Skeletal muscle tissue (tissue), 4 donors: Measurements from ENCODE around the gene CDYL. TPM values are rescaled to one million over a fixed set of nuclear protein-coding genes. Genes with fewer than 3 reads are reported as not detected.
A peak's percentile ranks its signal among the peaks of the same experiment; 100 is the strongest.

ENCODE experiments used
- H3K27ac ChIP-seq: one replicate; pipeline ENCODE4 v1.7.0; 2013; ENCODE audit warnings: mild to moderate bottlenecking, low read depth, low read length, inconsistent platforms
- H3K27me3 ChIP-seq, 3 donors: one replicate each; pipeline ENCODE4 v1.7.0; 2013; ENCODE audit warnings: low read length in 3 of 3; ENCODE audit not compliant: control insufficient read depth in 3 of 3, insufficient read depth in 3 of 3
- H3K36me3 ChIP-seq, 3 donors: one replicate each; pipeline ENCODE4 v1.7.0; 2013; ENCODE audit warnings: low read length in 3 of 3; ENCODE audit not compliant: control insufficient read depth in 3 of 3, insufficient read depth in 3 of 3
- H3K4me1 ChIP-seq, 3 donors: one replicate each; pipeline ENCODE4 v1.7.0; 2013; ENCODE audit warnings: low read length in 3 of 3, mild to moderate bottlenecking in 3 of 3; ENCODE audit not compliant: control insufficient read depth in 3 of 3, insufficient read depth in 3 of 3
- H3K4me3 ChIP-seq, 3 donors: one replicate each; pipeline ENCODE4 v1.7.0; 2013; ENCODE audit warnings: low read length in 3 of 3
- H3K9ac ChIP-seq, 3 donors: one replicate each; pipeline ENCODE4 v1.7.0; 2013; ENCODE audit warnings: low read length in 3 of 3, mild to moderate bottlenecking in 3 of 3, moderate library complexity in 2 of 3, low read depth in 1 of 3
- H3K9me3 ChIP-seq, 3 donors: one replicate each; pipeline ENCODE4 v1.7.0; 2013; ENCODE audit warnings: low read length in 3 of 3; ENCODE audit not compliant: control insufficient read depth in 3 of 3
- total RNA-seq: library from RNA; depleted of rRNA; stranded (reverse); fragments of >200 nt; gene quantifications from one replicate; pipeline ENCODE4 v1.2.3, GENCODE V29; 2014
- donor health status: Osteomylitis.

The CDYL gene
- total RNA-seq, 1 donor from 2014 or later, result 33.9 TPM

GRCh38 chr6:4772750-4773149, 3.5 kb upstream of the CDYL start:
- Histone ChIP-seq H3K4me1 (peaks cover under 1 to 13% (median 9%) of the 10 kb centered on the region in 3 donors), H3K27ac (no peak overlapping the region), H3K9ac (no peak overlapping the region), H3K36me3 (no peaks in the 10 kb centered on the region), H3K9me3 (no peaks in the 10 kb centered on the region), H3K4me3 (no peak overlapping the region), H3K27me3 (no peaks in the 10 kb centered on the region)

DNA sequence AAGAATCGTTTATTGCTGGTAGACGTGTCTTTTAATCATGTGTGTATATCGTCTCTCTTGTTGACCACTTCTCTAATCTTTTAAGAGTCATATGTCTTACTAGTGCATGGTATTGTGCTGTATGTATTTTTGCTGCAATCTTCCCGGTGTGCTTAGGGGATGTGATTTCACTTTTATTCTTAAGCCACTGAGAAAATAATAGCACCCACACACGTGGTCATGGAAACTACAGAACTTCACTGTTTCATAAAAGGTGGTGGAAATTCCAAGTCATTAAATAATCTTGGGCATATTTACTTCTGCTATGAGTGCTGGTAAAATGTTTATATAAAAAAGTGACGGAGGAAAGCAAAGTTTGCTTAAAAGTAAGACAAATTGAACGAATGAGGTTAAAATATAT, 3.0 kb upstream of the CDYL start:
- H3K27ac ChIP-seq, result no peak overlapping the region
- H3K27me3 ChIP-seq, result no peaks in the 10 kb centered on the region
- H3K9ac ChIP-seq, result no peak overlapping the region
- peaks cover 5 to 15% (median 11%) of the 10 kb centered on the region in 3 donors for H3K4me1 ChIP-seq
- no peak overlapping the region for H3K4me3 ChIP-seq
- H3K36me3 ChIP-seq, result no peaks in the 10 kb centered on the region
- H3K9me3 ChIP-seq, result peaks cover 0 to 3% (median 3%) of the 10 kb centered on the region in 3 donors

DNA sequence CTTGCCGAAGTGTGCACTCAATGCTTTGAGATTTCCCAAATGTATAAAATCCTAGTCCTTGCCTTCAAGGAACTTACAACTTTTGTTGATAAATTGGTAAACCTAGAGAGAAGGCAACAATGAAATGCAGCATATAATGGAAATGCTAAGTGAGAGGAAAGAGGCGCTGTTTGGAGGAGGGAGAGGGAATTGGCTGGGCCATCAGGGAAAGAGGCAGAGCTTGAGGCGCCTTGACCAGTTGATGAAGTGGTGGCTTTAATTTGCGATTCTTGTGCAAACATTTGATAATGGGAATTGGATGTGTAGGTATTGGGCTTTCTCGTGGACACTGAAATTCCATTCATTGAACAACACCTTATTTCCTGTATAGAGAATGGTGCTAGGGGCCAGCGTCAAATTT, 1.9 kb upstream of the CDYL start:
- H3K27ac ChIP-seq, result no peak overlapping the region
- H3K4me1 ChIP-seq, result peaks cover 5 to 15% (median 11%) of the 10 kb centered on the region in 3 donors
- H3K27me3 ChIP-seq, result no peaks in the 10 kb centered on the region
- H3K36me3 ChIP-seq, result no peaks in the 10 kb centered on the region
- H3K9me3 ChIP-seq, result peaks cover 0 to 4% (median 3%) of the 10 kb centered on the region in 3 donors
- no peak overlapping the region for H3K4me3 ChIP-seq
- H3K9ac ChIP-seq, result no peak overlapping the region

DNA sequence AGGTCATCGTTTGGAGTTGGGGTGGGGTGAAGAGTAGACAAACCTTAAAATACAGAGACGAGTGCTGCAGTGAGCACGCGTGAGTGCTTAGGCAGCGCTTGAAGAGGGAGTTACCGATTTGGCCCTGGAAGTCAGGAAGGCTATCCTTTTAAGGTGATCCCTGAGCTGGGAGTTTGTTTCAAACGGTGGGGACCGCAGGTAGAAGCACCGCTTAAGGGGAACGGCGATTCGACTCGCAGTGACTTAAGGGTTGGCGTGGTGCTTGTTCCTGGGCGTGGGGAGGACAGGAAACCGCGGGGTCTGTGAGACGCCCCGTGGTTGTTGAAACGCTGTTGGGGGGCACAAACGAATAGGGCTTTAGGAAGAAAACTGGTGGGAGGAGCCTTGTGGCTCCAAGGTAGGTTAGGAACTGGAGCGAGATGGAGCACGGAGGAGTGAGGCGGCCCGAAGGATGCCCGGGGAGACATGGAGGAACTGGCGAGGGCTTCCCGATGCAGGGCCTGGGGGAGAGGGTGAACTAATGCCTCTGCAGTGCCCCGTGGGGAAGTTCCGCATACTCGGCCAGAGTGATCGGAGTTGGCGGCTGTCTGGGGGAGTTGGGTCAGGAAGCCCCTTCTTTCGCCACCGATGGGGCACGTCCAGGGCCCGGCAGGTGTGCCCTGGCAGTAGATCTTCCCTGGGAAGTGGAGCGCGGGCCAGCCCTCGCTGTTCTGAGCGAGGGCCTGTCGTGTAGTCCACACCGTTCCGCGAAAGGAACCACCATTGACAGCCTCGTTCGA, 1.3 kb upstream of the CDYL start:
- no peaks in the 10 kb centered on the region for H3K27me3 ChIP-seq
- H3K36me3 ChIP-seq, result no peaks in the 10 kb centered on the region
- peaks cover 0 to 4% (median 3%) of the 10 kb centered on the region in 3 donors for H3K9me3 ChIP-seq
- no peak overlapping the region for H3K27ac ChIP-seq
- H3K9ac ChIP-seq, result peak overlapping the region in 1 of 3 donors; percentile 46
- peaks cover 5 to 15% (median 11%) of the 10 kb centered on the region in 3 donors for H3K4me1 ChIP-seq
- peak overlapping the region; percentile 49 to 69 (median 57) for H3K4me3 ChIP-seq

DNA sequence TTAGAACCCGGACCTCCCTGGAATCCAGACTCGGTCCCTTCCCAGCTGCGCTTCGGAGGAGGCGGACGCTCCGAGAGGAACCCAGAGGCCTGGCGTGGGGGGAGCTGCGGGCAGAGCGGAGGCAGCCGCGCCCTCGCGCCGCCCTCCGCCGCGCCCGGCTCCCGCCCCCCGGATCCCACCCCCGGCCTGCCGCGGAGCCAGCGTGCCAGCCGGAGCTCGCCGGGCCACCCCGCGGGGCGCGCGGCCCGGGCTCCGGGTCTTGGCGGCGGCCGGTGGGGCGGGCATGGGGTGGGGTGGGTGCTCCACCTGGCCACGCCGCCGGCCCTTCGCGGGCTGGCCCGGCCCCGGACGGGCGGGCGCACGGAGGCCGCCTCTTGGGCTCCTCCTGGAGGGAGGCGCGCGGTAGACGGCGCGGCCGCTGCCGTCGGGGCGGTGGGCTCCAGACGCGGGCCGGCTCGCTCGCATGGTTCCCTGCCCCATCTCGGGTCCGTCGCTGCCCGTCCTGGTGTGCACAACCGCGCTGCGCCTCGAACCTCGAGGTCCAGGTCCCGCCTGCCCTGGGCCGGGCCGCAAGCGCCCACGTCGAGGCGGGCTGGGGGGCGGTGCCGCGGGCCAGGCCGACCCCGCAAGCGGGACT, 592 bp upstream of the CDYL start:
- no peaks in the 10 kb centered on the region for H3K36me3 ChIP-seq
- peak overlapping the region; percentile 49 to 74 (median 71) for H3K4me3 ChIP-seq
- no peaks in the 10 kb centered on the region for H3K27me3 ChIP-seq
- H3K4me1 ChIP-seq, result peaks cover 7 to 15% (median 11%) of the 10 kb centered on the region in 3 donors
- H3K9ac ChIP-seq, result peak overlapping the region in 2 of 3 donors; percentile 45 to 46
- H3K27ac ChIP-seq, result no peak overlapping the region
- peaks cover 0 to 4% (median 3%) of the 10 kb centered on the region in 3 donors for H3K9me3 ChIP-seq

GRCh38 chr6:4776493-4777393, 539 bp downstream of the CDYL start:
- H3K4me3 ChIP-seq, result peak overlapping the region; percentile 76 to 81 (median 79)
- no peaks in the 10 kb centered on the region for H3K27me3 ChIP-seq
- no peaks in the 10 kb centered on the region for H3K36me3 ChIP-seq
- H3K27ac ChIP-seq, result no peak overlapping the region
- H3K9ac ChIP-seq, result peak overlapping the region; percentile 57 to 66 (median 58)
- peaks cover 0 to 4% (median 3%) of the 10 kb centered on the region in 3 donors for H3K9me3 ChIP-seq
- H3K4me1 ChIP-seq, result peaks cover 12 to 15% (median 13%) of the 10 kb centered on the region in 3 donors

GRCh38 chr6:4777394-4777935, 1.3 kb downstream of the CDYL start:
- no peaks in the 10 kb centered on the region for H3K27me3 ChIP-seq
- H3K36me3 ChIP-seq, result no peaks in the 10 kb centered on the region
- H3K4me1 ChIP-seq, result peaks cover 12 to 15% (median 13%) of the 10 kb centered on the region in 3 donors
- peak overlapping the region; percentile 76 to 81 (median 79) for H3K4me3 ChIP-seq
- H3K9me3 ChIP-seq, result peaks cover 0 to 4% (median 3%) of the 10 kb centered on the region in 3 donors
- H3K27ac ChIP-seq, result no peak overlapping the region
- H3K9ac ChIP-seq, result peak overlapping the region; percentile 57 to 66 (median 58)

- Histone ChIP-seq H3K9me3 (peaks cover 0 to 4% (median 3%) of the 10 kb centered on the region in 3 donors), H3K27me3 (no peaks in the 10 kb centered on the region), H3K4me3 (peak overlapping the region in 2 of 3 donors; percentile 79 to 81), H3K9ac (no peak overlapping the region), H3K27ac (no peak overlapping the region), H3K36me3 (no peaks in the 10 kb centered on the region), H3K4me1 (peaks cover 12 to 15% (median 13%) of the 10 kb centered on the region in 3 donors)
These were observed 1.9 kb downstream of the CDYL start for GRCh38 chr6:4778086-4778485.

DNA sequence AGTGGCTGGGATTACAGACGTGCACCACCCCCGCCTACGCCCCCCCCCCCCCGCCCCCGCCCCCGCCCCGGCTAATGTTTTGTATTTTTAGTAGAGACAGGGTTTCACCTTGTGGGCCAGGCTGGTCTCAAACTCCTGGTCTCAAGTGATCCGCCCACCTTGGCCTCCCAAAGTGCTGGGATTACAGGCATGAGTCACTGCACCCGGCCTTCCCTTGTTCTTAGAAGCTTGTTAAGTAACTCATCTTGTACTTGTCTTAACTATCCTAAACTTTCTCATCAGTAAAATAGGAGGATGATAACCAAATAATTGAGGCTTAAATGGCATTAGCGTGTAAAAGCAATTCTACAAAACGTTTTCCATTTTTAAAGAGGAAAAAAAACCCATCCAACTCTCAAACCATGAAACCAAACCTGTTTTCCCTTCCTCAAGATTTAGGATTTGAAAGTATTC, 4.2 kb downstream of the CDYL start:
- H3K4me3 ChIP-seq, result no peak overlapping the region
- no peaks in the 10 kb centered on the region for H3K36me3 ChIP-seq
- peaks cover 0 to 4% (median 3%) of the 10 kb centered on the region in 3 donors for H3K9me3 ChIP-seq
- H3K27me3 ChIP-seq, result no peaks in the 10 kb centered on the region
- peaks cover 7 to 12% (median 8%) of the 10 kb centered on the region in 3 donors for H3K4me1 ChIP-seq
- H3K27ac ChIP-seq, result no peak overlapping the region
- H3K9ac ChIP-seq, result no peak overlapping the region
